GM18505 (cell line): ENCODE data around the gene FCRL1.

ENCODE experiments used
- ATAC-seq: cut with Tn5 transposase; IDR thresholded peaks from one replicate; pipeline ENCODE4 v1.9.1; 2021; ENCODE audit not compliant: unreplicated experiment
- POLR2A ChIP-seq: IDR thresholded peaks from 4 replicates; pipeline ENCODE4 v1.6.1; 2011; ENCODE audit warnings: borderline replicate concordance; ENCODE audit not compliant: insufficient read depth, insufficient read length; ENCODE audit errors: extremely low read depth

FCRL1 gene

DNA sequence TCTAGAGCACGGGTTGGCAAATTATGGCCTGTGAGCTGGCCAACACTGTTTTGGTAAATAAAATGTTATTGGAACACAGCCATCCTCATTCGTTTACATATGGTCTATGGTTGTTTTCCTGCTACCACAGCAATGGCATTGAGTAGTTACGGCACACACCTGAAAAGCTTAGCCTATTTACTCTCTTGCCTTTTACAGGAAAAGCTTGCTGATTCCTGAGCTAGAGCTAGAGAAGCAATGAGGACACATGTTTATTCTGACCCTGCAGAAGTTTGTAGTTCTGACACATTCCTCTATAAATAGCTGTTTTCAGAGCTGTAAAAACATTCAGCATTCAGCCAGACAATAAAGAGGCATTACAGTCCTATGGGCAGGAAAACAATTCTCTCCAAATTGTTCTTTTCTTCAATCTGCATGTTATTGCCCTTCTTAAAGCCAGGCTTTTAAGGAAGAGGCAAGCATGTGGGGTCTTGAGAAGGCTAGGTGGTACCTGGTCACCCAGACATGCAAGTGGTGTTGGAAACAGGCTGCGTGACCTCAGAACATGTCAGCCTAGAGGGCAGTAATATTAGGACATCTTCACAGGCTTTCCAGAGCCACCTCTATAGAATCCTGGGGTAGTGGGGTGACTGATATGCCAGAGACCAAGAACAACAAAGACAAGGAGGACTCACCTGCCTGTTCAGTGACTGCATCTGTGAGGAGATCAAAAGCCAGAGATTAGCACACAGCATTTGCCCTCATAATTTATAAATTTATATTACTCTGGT, 44.6 kb downstream of the FCRL1 start:
- no peak for TF ChIP-seq POLR2A
- ATAC-seq = no peak

DNA sequence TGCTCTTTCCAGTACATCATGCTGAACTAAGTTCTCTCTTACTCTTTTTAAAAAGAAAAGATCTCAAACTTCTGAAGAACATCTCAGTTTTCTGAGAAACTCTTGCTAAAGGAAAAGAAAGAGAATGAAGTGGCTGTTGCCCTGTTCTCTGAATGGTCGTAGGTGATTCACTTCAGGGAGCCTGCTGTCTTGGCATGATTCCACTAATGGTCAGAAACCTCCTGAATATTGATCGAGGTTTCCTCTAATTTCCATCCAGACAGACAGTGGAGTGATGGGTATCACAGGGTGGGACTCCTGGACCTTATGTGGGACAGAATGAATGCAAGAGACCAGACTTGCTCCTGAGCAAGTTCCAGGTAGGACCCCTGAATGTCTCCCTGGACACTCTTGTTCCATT, 45.5 kb downstream of the FCRL1 start:
- TF ChIP-seq POLR2A = no peak
- ATAC-seq = no peak

DNA sequence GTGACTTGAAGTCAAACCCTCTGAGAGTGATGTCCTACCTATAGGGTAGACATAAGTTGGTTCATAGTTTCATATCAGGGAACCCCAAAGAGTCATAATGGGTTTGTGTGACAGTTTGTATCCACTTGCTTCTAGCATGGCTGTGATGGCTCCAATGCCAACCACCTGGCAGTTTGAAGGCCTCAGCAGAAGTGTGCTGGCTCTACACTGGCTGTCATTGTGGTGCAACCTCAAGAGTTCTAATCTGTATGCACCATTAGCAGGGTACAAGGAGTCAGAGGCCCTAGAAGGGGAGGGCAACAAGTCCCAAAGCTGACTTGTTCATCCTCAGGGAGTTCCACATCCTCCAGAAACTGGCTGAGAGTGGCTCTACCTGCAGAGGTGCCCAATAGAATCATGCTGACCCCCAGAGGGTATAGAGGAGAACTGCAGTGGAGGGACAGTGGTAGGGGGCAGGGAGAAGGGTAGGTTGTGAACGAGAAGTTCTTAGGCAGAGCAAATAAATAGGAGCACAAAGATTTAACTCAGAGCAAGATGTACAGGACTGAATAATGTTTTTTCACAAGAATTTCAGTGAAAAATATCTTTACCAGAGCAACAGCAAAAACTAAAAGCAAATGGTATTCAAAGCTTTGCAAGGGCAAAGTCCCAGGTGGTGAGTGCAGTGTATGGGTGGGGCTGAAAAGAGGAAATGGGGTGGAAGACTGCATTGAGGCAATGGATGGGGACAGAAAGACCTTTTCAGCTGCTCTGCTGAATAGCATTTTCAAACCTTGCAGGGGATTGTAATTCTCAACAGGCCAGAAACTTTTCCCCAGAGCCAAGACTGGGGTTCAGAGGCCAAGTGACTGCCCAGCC, 46.2 kb downstream of the FCRL1 start:
- ATAC-seq = peak; percentile 55
- TF ChIP-seq POLR2A = no peak

DNA sequence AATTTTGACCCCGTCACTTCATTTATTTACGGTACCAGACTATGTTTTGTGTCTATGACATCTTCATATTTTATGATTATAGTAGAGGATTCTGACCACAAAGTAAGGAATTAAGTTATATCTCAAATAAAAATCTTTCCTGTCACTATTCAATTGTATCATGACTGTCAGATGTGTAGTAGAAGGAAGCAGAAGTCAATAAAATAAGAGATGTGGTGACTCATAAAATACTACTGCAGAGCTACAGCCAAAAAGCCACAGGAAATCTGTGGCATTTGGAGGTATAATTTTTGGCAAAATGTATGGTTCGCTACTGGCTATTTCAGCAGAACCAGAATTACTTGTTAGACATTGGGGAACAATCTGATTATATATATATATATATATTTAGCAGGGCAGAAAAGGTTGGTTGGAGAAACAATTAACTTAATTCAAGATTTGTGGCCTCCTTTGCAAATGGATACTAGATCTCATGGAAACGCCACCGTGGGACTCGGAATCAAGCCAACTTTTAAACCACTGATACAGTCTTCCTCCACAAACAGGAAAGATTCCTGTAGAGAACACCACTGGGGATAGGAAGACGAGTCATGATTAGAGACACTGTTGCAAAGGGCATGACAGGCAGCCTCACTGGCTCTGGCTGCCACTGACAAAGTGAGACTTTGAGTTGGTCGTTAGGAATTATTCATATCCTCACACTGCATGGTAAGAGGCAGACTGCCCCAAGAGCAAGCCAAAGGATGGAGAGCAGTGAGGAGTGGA, 48.1 kb downstream of the FCRL1 start:
- ATAC-seq = no peak
- no peak for TF ChIP-seq POLR2A

- TF ChIP-seq POLR2A = no peak
- no peak for ATAC-seq
Measured at GRCh38 chr1:157770442-157771043, 49.4 kb downstream of the FCRL1 start.

- no peak for ATAC-seq
- TF ChIP-seq POLR2A = no peak
Measured at GRCh38 chr1:157766792-157767191, 53.1 kb downstream of the FCRL1 start.

DNA sequence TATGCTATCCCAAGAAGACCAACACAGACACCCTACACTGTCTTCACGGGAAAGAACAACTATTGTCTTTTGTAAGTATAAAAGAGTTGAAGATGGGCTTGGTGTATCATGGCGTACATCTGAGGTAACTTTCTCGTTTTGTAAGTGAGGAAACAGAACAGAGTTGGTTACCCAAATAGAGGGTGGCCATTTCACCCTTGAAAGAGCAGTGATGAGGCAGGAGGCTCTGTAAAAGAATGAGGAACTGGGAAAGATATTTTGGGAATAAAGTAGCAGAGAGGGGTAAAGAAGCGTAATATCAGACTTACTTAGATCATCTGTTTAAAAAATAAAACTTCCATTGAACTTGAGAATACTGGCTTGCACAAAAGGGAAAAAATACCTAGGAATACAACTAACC, 61.9 kb downstream of the FCRL1 start:
- no peak for ATAC-seq
- TF ChIP-seq POLR2A = no peak

- no peak for TF ChIP-seq POLR2A
- no peak for ATAC-seq
Measured at GRCh38 chr1:157753611-157754010, 66.3 kb downstream of the FCRL1 start.

GRCh38 chr1:157751283-157751682, 68.6 kb downstream of the FCRL1 start:
- no peak for ATAC-seq
- TF ChIP-seq POLR2A = no peak

DNA sequence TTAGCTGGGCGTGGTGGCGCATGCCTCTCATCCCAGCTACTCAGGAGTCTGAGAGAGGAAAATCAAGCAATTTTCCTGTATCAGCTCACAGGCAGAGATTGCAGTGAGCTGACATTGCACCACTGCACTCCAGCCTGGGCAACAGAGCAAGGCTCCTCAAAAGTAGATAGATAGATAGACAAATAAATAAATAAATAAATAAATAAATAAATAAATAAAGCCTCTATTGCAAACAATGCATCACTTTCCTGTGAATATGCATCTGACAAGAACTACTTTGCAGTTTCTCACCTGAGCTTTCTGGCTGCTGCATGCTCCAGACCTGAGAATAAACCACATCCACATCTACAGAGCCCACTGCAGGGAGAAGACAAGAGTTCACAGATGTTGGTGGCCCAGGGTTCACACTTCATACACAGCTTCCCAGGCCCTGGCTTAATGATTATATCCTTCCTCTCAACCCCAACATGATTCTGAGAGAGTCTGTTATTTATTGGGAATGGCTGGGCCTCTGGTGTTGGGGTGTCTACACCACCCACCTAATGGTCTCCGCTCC, 71.6 kb downstream of the FCRL1 start:
- no peak for TF ChIP-seq POLR2A
- ATAC-seq = no peak
